ENCODE results near the gene SLC12A6. TPM values are rescaled to one million over a fixed set of nuclear protein-coding genes. Genes with fewer than 3 reads are reported as not detected.

SLC12A6 gene
- total RNA-seq, 6 experiments from 2014 or later: 5.6 to 10.9 (median 7.5) TPM

- ATAC-seq: peak in 1 of 4 donors; percentile 93
- intact Hi-C loops (cut with DNase I): no loop called here
Measured at GRCh38 chr15:34271493-34271892, 66.1 kb downstream of the SLC12A6 start.

GRCh38 chr15:34266751-34267150, 70.8 kb downstream of the SLC12A6 start:
- Histone ChIP-seq H3K36me3 (no peaks in the 10 kb centered on the region), H3K27ac (no peak overlapping the region), H3K9me3 (no peaks in the 10 kb centered on the region), H3K4me1 (no peaks in the 10 kb centered on the region), H3K27me3 (no peaks in the 10 kb centered on the region), H3K4me3 (no peak overlapping the region)
- TF ChIP-seq CTCF (IDR thresholded peaks at IDR 0.05) (no peak), POLR2A (IDR thresholded peaks at IDR 0.05) (no peak)
- DNase-seq (no peak), ATAC-seq (peak in 1 of 4 donors; percentile 54)
- intact Hi-C loops (cut with DNase I): no loop called here

More at GRCh38 chr15:34271493-34271892, 66.1 kb downstream of the SLC12A6 start:
- Histone ChIP-seq H3K9me3 (no peaks in the 10 kb centered on the region), H3K4me3 (no peak overlapping the region), H3K27ac (no peak overlapping the region), H3K36me3 (no peaks in the 10 kb centered on the region), H3K4me1 (no peaks in the 10 kb centered on the region), H3K27me3 (no peaks in the 10 kb centered on the region)
- DNase-seq: no peak
- WGBS (ENCODE audit: insufficient coverage, low coverage, low lambda C conversion rate, missing lambda C conversion rate): 52% methylated on average over 3 of the region's 3 CpGs
- TF ChIP-seq CTCF (IDR thresholded peaks at IDR 0.05) (no peak), POLR2A (IDR thresholded peaks at IDR 0.05) (no peak)

- Histone ChIP-seq H3K27me3 (no peaks in the 10 kb centered on the region), H3K36me3 (no peaks in the 10 kb centered on the region), H3K4me3 (no peak overlapping the region), H3K9me3 (no peaks in the 10 kb centered on the region), H3K27ac (no peak overlapping the region), H3K4me1 (no peaks in the 10 kb centered on the region)
- intact Hi-C loops (cut with DNase I): no loop called here
- TF ChIP-seq POLR2A (IDR thresholded peaks at IDR 0.05) (no peak), CTCF (IDR thresholded peaks at IDR 0.05) (no peak)
- no peak for ATAC-seq
- no peak for DNase-seq
- WGBS (ENCODE audit: insufficient coverage, low coverage, low lambda C conversion rate, missing lambda C conversion rate): 92% methylated on average over 2 of the region's 2 CpGs
Measured at GRCh38 chr15:34264076-34264475, 73.5 kb downstream of the SLC12A6 start.

GRCh38 chr15:34262362-34262761, 75.2 kb downstream of the SLC12A6 start:
- intact Hi-C loops (cut with DNase I): no loop called here
- 90% methylated on average over 6 of the region's 13 CpGs for WGBS (ENCODE audit: insufficient coverage, low coverage, low lambda C conversion rate, missing lambda C conversion rate)
- Histone ChIP-seq H3K27me3 (no peaks in the 10 kb centered on the region), H3K4me3 (no peak overlapping the region), H3K4me1 (no peaks in the 10 kb centered on the region), H3K9me3 (no peaks in the 10 kb centered on the region), H3K36me3 (peaks cover 0 to 6% (median 0%) of the 10 kb centered on the region in 4 donors), H3K27ac (no peak overlapping the region)
- no peak for ATAC-seq
- no peak for TF ChIP-seq POLR2A (IDR thresholded peaks at IDR 0.05)
- DNase-seq: no peak

GRCh38 chr15:34259566-34259965, 78.0 kb downstream of the SLC12A6 start:
- H3K27ac ChIP-seq: no peak overlapping the region
- WGBS (ENCODE audit: insufficient coverage, low coverage, low lambda C conversion rate, missing lambda C conversion rate): 85% methylated on average over 3 of the region's 3 CpGs
- peaks cover 0 to 11% (median 0%) of the 10 kb centered on the region in 4 donors for H3K36me3 ChIP-seq
- DNase-seq: no peak
- H3K4me1 ChIP-seq: no peaks in the 10 kb centered on the region
- no peak for ATAC-seq
- TF ChIP-seq CTCF (IDR thresholded peaks at IDR 0.05): no peak
- no peak for TF ChIP-seq POLR2A (IDR thresholded peaks at IDR 0.05)
- intact Hi-C loops (cut with DNase I): no loop called here
- H3K4me3 ChIP-seq: no peak overlapping the region
- H3K27me3 ChIP-seq: no peaks in the 10 kb centered on the region
- no peaks in the 10 kb centered on the region for H3K9me3 ChIP-seq

All from right lobe of liver (tissue), 6 donors.